DOHH2 (cell line): ENCODE results near the gene FAM120A.

Experiments used
- H3F3A ChIP-seq: fragments of 200-600 bp; sonication (generic), shearing (Covaris generic); 2 replicates; pipeline ENCODE4 v1.6.0; 2016; ENCODE audit warnings: antibody characterized with exemption, mild to moderate bottlenecking; ENCODE audit not compliant: control insufficient read depth, insufficient read depth
- H3K27ac ChIP-seq: fragments of 200-600 bp; sonication (generic); 2 replicates; pipeline ENCODE4 v1.5.1; 2014; ENCODE audit warnings: low read depth, mild to moderate bottlenecking, low read length, moderate library complexity
- H3K27me3 ChIP-seq: fragments of 200-600 bp; sonication (generic); 2 replicates; pipeline ENCODE4 v1.6.1; 2014; ENCODE audit warnings: mild to moderate bottlenecking, low read length, mixed read lengths; ENCODE audit not compliant: control insufficient read depth
- H3K36me3 ChIP-seq: fragments of 200-600 bp; sonication (generic); 2 replicates; pipeline ENCODE4 v1.6.1; 2014; ENCODE audit warnings: mild to moderate bottlenecking, low read length, moderate library complexity, mixed read lengths; ENCODE audit not compliant: control insufficient read depth
- H3K4me1 ChIP-seq: fragments of 200-600 bp; sonication (generic); 2 replicates; pipeline ENCODE4 v1.6.1; 2014; ENCODE audit warnings: mild to moderate bottlenecking, low read length, mixed read lengths; ENCODE audit not compliant: control insufficient read depth
- H3K4me2 ChIP-seq: fragments of 200-600 bp; sonication (generic); 2 replicates; pipeline ENCODE4 v1.6.0; 2014; ENCODE audit warnings: mild to moderate bottlenecking, low read length, moderate library complexity
- H3K4me3 ChIP-seq: fragments of 200-600 bp; sonication (generic); 2 replicates; pipeline ENCODE4 v1.5.1; 2014; ENCODE audit warnings: mild to moderate bottlenecking, low read length, mixed read lengths
- H3K79me2 ChIP-seq: fragments of 200-600 bp; sonication (generic); 2 replicates; pipeline ENCODE4 v1.6.1; 2014; ENCODE audit warnings: mild to moderate bottlenecking, low read length, mixed read lengths; ENCODE audit not compliant: control insufficient read depth
- H3K9me2 ChIP-seq: fragments of 200-600 bp; sonication (generic); replicated peaks from 2 replicates; pipeline ENCODE4 v1.6.1; 2014; ENCODE audit warnings: mild to moderate bottlenecking, low read length, mixed read lengths; ENCODE audit not compliant: control insufficient read depth
- H3K9me3 ChIP-seq: fragments of 200-600 bp; sonication (generic); 2 replicates; pipeline ENCODE4 v1.6.1; 2014; ENCODE audit warnings: antibody characterized with exemption, low read length, mixed read lengths; ENCODE audit not compliant: control insufficient read depth, insufficient read depth
- H4K20me1 ChIP-seq: fragments of 200-600 bp; sonication (generic); 2 replicates; pipeline ENCODE4 v1.6.0; 2014; ENCODE audit warnings: low read depth, mild to moderate bottlenecking, antibody characterized with exemption, low read length, moderate library complexity; ENCODE audit not compliant: control insufficient read depth, insufficient read depth
- EZH2phosphoT487 ChIP-seq: fragments of 200-600 bp; sonication (generic); IDR thresholded peaks from 2 replicates; pipeline ENCODE4 v1.6.1; 2017; ENCODE audit warnings: borderline replicate concordance, mild to moderate bottlenecking, antibody characterized with exemption, low read length, moderate library complexity, mixed read lengths
- TF ChIP-seq, protein P1 (sequence below): fragments of 200-600 bp; sonication (generic); IDR thresholded peaks from one replicate; pipeline ENCODE4 v1.5.1; 2014; ENCODE audit warnings: antibody characterized with exemption, mild to moderate bottlenecking, low read depth, low read length; ENCODE audit not compliant: poor library complexity, severe bottlenecking

FAM120A gene

DNA sequence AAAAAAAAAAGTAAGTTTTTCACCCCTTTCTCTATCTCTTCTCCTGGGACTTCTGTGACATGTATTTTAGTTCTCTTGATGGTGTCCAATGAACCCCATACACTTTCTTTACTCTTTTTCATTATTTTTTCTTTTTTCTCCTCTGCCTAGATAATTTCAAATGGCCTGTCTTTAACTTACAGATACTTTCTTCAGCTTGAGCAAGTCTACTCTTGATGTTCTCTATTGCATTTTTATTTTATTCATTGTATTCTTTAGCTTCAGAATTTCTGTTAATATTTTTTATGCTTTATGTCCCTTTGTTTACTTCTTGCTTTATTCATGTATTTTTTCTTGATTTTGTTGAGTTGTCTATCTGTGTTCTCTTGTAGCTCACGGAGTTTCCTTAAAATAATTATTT, 32.5 kb upstream of the FAM120A start:
- TF ChIP-seq, protein P1, sequence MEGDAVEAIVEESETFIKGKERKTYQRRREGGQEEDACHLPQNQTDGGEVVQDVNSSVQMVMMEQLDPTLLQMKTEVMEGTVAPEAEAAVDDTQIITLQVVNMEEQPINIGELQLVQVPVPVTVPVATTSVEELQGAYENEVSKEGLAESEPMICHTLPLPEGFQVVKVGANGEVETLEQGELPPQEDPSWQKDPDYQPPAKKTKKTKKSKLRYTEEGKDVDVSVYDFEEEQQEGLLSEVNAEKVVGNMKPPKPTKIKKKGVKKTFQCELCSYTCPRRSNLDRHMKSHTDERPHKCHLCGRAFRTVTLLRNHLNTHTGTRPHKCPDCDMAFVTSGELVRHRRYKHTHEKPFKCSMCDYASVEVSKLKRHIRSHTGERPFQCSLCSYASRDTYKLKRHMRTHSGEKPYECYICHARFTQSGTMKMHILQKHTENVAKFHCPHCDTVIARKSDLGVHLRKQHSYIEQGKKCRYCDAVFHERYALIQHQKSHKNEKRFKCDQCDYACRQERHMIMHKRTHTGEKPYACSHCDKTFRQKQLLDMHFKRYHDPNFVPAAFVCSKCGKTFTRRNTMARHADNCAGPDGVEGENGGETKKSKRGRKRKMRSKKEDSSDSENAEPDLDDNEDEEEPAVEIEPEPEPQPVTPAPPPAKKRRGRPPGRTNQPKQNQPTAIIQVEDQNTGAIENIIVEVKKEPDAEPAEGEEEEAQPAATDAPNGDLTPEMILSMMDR, result no peak
- Histone ChIP-seq H3K79me2 (no peaks in the 10 kb centered on the region), H3K36me3 (no peaks in the 10 kb centered on the region), H3K4me2 (no peak overlapping the region), H3K9me2 (no peaks in the 10 kb centered on the region), H4K20me1 (no peaks in the 10 kb centered on the region), H3K9me3 (peaks cover 5% of the 10 kb centered on the region), H3K27ac (no peak overlapping the region), H3K4me3 (no peak overlapping the region), H3K4me1 (no peaks in the 10 kb centered on the region), H3K27me3 (no peaks in the 10 kb centered on the region), H3F3A (no peaks in the 10 kb centered on the region)

DNA sequence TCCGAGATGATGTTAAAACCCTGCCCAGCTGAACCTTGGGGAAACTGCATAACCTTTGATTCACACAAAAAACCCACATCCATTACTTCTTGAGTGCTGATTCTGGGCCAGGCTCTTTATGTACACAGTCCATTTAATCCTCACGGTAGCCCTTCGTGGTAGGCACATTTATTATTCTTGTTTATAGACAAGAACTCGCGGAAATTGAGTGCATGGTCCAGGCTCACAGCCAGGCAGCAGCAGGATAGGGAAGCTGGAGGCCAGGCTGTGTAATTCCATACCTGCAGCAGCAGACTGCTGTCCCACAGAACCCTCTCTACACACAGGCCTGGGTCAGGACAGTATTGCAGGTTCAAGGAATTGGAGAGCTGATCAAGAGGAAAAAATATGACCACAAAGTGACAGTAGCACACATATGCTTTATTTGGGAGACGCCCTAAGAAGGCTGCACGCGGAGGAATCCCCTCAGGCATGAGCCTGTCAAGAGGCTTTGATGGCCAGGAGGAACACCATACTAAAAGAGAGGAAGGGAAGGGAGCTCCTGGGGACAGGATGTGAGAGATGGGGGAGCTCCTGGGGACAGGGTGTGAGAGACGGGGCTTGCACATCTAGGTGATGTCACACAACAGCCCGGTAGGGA, 28.4 kb upstream of the FAM120A start:
- H3K4me2 ChIP-seq, result no peak overlapping the region
- no peaks in the 10 kb centered on the region for H3F3A ChIP-seq
- H3K9me2 ChIP-seq, result no peaks in the 10 kb centered on the region
- H3K27ac ChIP-seq, result no peak overlapping the region
- no peak for TF ChIP-seq EZH2phosphoT487
- TF ChIP-seq, protein P1, result no peak
- H3K27me3 ChIP-seq, result no peaks in the 10 kb centered on the region
- peaks cover 5% of the 10 kb centered on the region for H3K9me3 ChIP-seq
- no peaks in the 10 kb centered on the region for H3K4me1 ChIP-seq
- no peaks in the 10 kb centered on the region for H3K36me3 ChIP-seq
- no peak overlapping the region for H3K4me3 ChIP-seq
- no peaks in the 10 kb centered on the region for H3K79me2 ChIP-seq
- H4K20me1 ChIP-seq, result no peaks in the 10 kb centered on the region

DNA sequence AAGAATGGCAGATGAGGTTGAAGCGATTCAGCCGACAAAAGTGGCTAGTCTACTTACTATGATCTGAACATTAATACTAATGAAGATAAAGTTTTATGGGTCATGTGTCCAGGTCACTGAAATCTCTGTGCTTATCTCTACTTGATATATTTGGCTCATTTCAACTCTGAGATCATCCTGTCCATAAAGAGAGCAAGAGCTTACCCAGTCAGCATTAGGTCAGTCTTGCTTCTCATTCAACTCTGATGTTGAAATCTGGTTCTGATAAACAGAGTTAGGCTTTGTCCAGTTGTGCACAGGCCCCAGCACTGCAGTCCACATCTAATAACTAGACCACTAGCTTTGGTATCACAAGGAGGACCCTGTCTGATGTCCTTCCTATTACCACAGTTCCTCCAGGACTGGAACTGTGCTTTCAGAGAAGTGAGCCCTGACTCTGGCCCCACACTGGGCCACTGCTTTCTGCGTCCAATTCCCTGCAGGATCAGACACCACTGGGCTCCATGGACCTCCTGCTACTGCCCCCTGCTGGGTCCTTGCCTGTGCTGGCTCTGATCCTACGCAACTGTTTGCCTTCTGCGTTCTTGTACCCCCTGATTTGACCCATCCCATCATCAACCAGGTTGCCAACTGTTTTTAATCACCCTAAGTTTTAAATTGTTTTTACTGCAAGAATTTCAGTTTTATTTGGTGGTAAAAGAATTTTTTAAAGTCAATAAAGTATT, 23.7 kb upstream of the FAM120A start:
- Histone ChIP-seq H3K27me3 (no peaks in the 10 kb centered on the region), H3K9me2 (no peaks in the 10 kb centered on the region), H3K9me3 (no peaks in the 10 kb centered on the region), H3K4me1 (peaks cover 6% of the 10 kb centered on the region), H3K4me3 (no peak overlapping the region), H3K36me3 (no peaks in the 10 kb centered on the region), H3K27ac (no peak overlapping the region), H3K4me2 (no peak overlapping the region), H4K20me1 (no peaks in the 10 kb centered on the region), H3K79me2 (no peaks in the 10 kb centered on the region), H3F3A (no peaks in the 10 kb centered on the region)
- no peak for TF ChIP-seq EZH2phosphoT487
- TF ChIP-seq, protein P1, result peak; percentile 54
